Measurements from ENCODE around the gene RIC8A. TPM values are rescaled to one million over a fixed set of nuclear protein-coding genes. Genes with fewer than 3 reads are reported as not detected.

RIC8A gene
- total and polyA plus RNA-seq, 2 of the 13 experiments (the other 11 are each of a cell fraction or from before 2014, with no cell fraction given): 62.1 to 63.8 TPM

GRCh38 chr11:215581-216037 lies 8.1 kb downstream of the RIC8A start (continued):
- no peak for TF ChIP-seq HNRNPLL (IDR thresholded peaks at IDR 0.05; ENCODE audit: low read depth, low read length, poor library complexity, severe bottlenecking)
- peak; percentile 15 for TF ChIP-seq AGO2 (optimal IDR thresholded peaks at IDR 0.05; ENCODE audit: low read depth, low read length)
- TF ChIP-seq MBD4 (IDR thresholded peaks at IDR 0.05; ENCODE audit: borderline replicate concordance, low read length): no peak
- TF ChIP-seq MTF2 (CRISPR knock-in tag; IDR thresholded peaks at IDR 0.05; ENCODE audit: borderline replicate concordance): no peak
- no peak for TF ChIP-seq RXRB (CRISPR knock-in tag; IDR thresholded peaks at IDR 0.05; ENCODE audit: borderline replicate concordance)

DNA sequence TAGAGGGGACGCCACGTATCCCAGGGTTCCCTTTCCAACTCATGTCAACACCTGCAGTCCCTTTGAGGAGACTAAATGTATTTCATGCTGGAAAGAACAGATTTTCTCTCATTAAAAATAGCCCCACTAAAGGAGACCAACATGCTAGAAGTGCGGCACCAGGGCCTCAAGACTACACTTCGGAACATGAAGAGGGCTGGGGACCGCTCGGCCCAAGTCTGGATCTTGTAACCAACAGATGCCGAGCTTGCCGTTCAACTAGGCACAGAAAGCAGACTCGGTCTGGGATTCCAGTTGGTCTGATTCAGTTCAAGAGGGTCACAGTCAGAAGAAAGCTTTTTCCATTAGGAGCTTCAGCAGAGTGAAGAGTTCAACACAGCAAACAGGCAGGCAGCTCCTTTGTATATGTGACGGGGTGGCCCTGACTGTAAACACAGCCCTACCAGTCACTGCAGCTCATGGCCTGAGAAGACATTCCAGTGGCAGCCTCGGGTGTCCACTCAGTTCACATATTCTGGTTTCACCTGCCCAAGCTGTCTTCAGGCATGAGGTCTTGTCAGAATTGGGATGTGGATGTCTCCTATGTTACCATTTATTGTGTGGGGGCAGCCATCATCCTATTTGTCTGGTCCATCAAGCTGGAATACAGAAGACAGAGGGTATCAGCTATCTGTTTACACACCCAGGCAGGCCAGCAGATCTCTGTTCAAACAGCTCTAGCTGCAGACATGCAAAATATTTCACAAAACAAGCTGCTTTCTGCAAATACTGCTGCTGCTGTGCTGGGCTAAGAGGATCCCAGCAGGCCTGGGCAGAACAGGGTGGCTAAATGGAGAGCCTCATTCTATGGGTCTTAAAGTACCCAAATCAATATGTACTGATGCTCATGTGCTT lies 8.8 kb downstream of the RIC8A start:
- Histone ChIP-seq H3K79me2 (ENCODE audit: insufficient read depth, low read length) (no peaks in the 10 kb centered on the region), H4K20me1 (ENCODE audit: insufficient read depth, low read length) (no peaks in the 10 kb centered on the region), H3K9ac (ENCODE audit: insufficient read depth, low read depth, low read length) (no peak overlapping the region), H3K27me3 (ENCODE audit: control insufficient read depth in 1 of 2, insufficient read depth in 2 of 2, low read length in 2 of 2) (no peaks in the 10 kb centered on the region), H3K4me3 (replicated peaks in 1 of 3; ENCODE audit: insufficient read depth in 1 of 3, low read depth in 2 of 3, low read length in 3 of 3) (no peak overlapping the region), H3K4me1 (ENCODE audit: insufficient read depth, low read length) (peaks cover 24% of the 10 kb centered on the region), H3K36me3 (replicated peaks in 1 of 2; ENCODE audit: control insufficient read depth in 1 of 2, insufficient read depth in 2 of 2, low read length in 2 of 2) (peaks cover 24 to 45% of the 10 kb centered on the region in 2 experiments), H3K27ac (ENCODE audit: extremely low read length, insufficient read depth, low read length) (peak overlapping the region; percentile 10), H2AFZ (ENCODE audit: low read length) (no peak overlapping the region), H3K4me2 (ENCODE audit: low read depth, low read length) (no peak overlapping the region), H3K9me3 (ENCODE audit: low read length) (no peaks in the 10 kb centered on the region)
- peak; percentile 50 for FAIRE-seq
- peak; percentile 82 for ATAC-seq
- peak; percentile 64 for DNase-seq (ENCODE audit: low spot score)
- no TSS peak for BruUV-seq (replicated peaks)
- intact Hi-C loops (cut with micrococcal nuclease; ENCODE audit: unreplicated experiment) (no loop called here), in situ Hi-C loops (cut with HindIII; ENCODE audit: extremely low pct_ligation_motif_present, low pct_unique_long_range_greater_than_20kb) (no loop called here)
- CTCF ChIA-PET (ENCODE audit: low intra/inter-chr PET ratio, low total read pairs): no interaction called here
- 87% methylated on average over 11 of the region's 11 CpGs for WGBS (ENCODE audit: low lambda C conversion rate)
- POLR2A ChIA-PET: interaction anchor here (0.6 to 3.0 kb wide), 4 partner anchors 10 to 19 kb away, joined by 3 to 41 read pairs (median 8); partner anchors contain the start of genes BET1L, RIC8A and SIRT3
- TF ChIP-seq ELF1 (CRISPR knock-in tag; IDR thresholded peaks at IDR 0.05): no peak
- TF ChIP-seq GFI1 (CRISPR knock-in tag; IDR thresholded peaks at IDR 0.05; ENCODE audit: borderline replicate concordance): no peak
- TF ChIP-seq, protein P1, sequence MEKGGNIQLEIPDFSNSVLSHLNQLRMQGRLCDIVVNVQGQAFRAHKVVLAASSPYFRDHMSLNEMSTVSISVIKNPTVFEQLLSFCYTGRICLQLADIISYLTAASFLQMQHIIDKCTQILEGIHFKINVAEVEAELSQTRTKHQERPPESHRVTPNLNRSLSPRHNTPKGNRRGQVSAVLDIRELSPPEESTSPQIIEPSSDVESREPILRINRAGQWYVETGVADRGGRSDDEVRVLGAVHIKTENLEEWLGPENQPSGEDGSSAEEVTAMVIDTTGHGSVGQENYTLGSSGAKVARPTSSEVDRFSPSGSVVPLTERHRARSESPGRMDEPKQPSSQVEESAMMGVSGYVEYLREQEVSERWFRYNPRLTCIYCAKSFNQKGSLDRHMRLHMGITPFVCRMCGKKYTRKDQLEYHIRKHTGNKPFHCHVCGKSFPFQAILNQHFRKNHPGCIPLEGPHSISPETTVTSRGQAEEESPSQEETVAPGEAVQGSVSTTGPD (CRISPR knock-in tag; IDR thresholded peaks at IDR 0.05): no peak
- TF ChIP-seq ZNF432 (CRISPR knock-in tag; IDR thresholded peaks at IDR 0.05; ENCODE audit: borderline replicate concordance): no peak
- TF ChIP-seq, protein P2, sequence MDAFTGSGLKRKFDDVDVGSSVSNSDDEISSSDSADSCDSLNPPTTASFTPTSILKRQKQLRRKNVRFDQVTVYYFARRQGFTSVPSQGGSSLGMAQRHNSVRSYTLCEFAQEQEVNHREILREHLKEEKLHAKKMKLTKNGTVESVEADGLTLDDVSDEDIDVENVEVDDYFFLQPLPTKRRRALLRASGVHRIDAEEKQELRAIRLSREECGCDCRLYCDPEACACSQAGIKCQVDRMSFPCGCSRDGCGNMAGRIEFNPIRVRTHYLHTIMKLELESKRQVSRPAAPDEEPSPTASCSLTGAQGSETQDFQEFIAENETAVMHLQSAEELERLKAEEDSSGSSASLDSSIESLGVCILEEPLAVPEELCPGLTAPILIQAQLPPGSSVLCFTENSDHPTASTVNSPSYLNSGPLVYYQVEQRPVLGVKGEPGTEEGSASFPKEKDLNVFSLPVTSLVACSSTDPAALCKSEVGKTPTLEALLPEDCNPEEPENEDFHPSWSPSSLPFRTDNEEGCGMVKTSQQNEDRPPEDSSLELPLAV (CRISPR knock-in tag; conservative IDR thresholded peaks at IDR 0.05; ENCODE audit: low read depth): no peak
- TF ChIP-seq, protein P3, sequence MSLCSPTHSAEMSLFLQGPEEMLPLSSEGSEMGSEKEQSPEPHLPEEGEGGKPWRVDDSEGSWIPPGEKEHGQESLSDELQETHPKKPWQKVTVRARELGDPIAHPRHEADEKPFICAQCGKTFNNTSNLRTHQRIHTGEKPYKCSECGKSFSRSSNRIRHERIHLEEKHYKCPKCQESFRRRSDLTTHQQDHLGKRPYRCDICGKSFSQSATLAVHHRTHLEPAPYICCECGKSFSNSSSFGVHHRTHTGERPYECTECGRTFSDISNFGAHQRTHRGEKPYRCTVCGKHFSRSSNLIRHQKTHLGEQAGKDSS (CRISPR knock-in tag; IDR thresholded peaks at IDR 0.05; ENCODE audit: borderline replicate concordance, low read depth): no peak
- TF ChIP-seq SNAPC2 (CRISPR knock-in tag; IDR thresholded peaks at IDR 0.05): no peak
- TF ChIP-seq MYPOP (CRISPR knock-in tag; IDR thresholded peaks at IDR 0.05): no peak
- TF ChIP-seq, protein P4, sequence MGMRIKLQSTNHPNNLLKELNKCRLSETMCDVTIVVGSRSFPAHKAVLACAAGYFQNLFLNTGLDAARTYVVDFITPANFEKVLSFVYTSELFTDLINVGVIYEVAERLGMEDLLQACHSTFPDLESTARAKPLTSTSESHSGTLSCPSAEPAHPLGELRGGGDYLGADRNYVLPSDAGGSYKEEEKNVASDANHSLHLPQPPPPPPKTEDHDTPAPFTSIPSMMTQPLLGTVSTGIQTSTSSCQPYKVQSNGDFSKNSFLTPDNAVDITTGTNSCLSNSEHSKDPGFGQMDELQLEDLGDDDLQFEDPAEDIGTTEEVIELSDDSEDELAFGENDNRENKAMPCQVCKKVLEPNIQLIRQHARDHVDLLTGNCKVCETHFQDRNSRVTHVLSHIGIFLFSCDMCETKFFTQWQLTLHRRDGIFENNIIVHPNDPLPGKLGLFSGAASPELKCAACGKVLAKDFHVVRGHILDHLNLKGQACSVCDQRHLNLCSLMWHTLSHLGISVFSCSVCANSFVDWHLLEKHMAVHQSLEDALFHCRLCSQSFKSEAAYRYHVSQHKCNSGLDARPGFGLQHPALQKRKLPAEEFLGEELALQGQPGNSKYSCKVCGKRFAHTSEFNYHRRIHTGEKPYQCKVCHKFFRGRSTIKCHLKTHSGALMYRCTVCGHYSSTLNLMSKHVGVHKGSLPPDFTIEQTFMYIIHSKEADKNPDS (CRISPR knock-in tag; IDR thresholded peaks at IDR 0.05): no peak
